Measurements from ENCODE around the gene TICRR.
A peak's percentile ranks its signal among the peaks of the same experiment; 100 is the strongest.
"Not testable (repeated sequence)": the region's sequence is repeated elsewhere in the genome, so short reads cannot be mapped to it uniquely, and the experiment has no call there.

The TICRR gene

DNA sequence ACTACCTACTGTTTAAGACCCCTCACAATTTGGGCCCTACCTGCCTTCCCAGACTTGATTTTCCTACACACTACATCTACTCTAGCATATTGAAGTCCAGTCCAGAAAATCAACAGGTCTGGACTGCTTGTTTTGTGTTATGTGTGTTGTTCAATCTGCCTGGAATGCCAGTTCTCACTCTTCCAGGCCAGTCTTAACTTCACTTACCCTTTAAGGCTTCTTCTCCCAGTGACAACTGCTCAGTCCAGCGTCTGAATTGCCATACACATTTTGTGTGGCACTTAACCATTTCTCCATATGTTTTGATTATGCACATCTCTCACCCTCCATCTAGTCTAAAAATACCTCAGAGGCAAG is 1.1 kb downstream of the TICRR start:
- ATAC-seq (replicated peaks; ENCODE audit: extremely low read depth, poor library complexity, severe bottlenecking) (no peak), DNase-seq (ENCODE audit: low spot score in 2 of 2) (no peak)
- Mint-ChIP-seq H3K4me3 (peak overlapping the region; percentile 68), H3K4me1 (peaks cover 10% of the 10 kb centered on the region), H3K36me3 (ENCODE audit: insufficient read depth) (peaks cover 6% of the 10 kb centered on the region), H3K27me3 (peaks cover 12% of the 10 kb centered on the region), H3K27ac (ENCODE audit: low read depth) (no peak overlapping the region), H3K9me3 (no peaks in the 10 kb centered on the region)

DNA sequence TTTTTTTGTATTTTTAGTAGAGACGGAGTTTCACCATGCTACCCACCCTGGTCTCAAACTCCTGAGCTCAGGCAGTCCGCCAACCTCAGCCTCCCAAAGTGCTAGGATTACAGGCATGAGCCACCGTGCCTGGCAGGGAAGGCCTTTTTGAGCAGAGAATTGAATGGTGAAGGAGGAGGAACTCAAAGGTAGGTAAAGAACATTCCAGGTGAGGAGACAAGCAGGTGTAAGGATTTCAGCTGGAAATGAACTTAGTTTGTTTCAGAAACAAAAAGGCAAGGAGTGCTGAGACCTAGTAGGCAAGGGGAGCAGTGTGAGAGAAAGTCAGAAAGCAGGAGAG is 2.5 kb downstream of the TICRR start:
- no peak for ATAC-seq (replicated peaks; ENCODE audit: extremely low read depth, poor library complexity, severe bottlenecking)
- Mint-ChIP-seq H3K4me3 (no peak overlapping the region), H3K27me3 (no peaks in the 10 kb centered on the region), H3K4me1 (peaks cover 10% of the 10 kb centered on the region), H3K9me3 (no peaks in the 10 kb centered on the region), H3K27ac (ENCODE audit: low read depth) (no peak overlapping the region), H3K36me3 (ENCODE audit: insufficient read depth) (peaks cover 6% of the 10 kb centered on the region)
- DNase-seq (ENCODE audit: low spot score in 2 of 2): no peak

GRCh38 chr15:89578146-89578545 is 2.9 kb downstream of the TICRR start:
- no peak for ATAC-seq (replicated peaks; ENCODE audit: extremely low read depth, poor library complexity, severe bottlenecking)
- H3K4me3 Mint-ChIP-seq: no peak overlapping the region
- no peak for DNase-seq (ENCODE audit: low spot score in 2 of 2)
- peaks cover 10% of the 10 kb centered on the region for H3K4me1 Mint-ChIP-seq
- no peak overlapping the region for H3K27ac Mint-ChIP-seq (ENCODE audit: low read depth)
- H3K27me3 Mint-ChIP-seq: no peaks in the 10 kb centered on the region
- peaks cover 6% of the 10 kb centered on the region for H3K36me3 Mint-ChIP-seq (ENCODE audit: insufficient read depth)
- no peaks in the 10 kb centered on the region for H3K9me3 Mint-ChIP-seq

DNA sequence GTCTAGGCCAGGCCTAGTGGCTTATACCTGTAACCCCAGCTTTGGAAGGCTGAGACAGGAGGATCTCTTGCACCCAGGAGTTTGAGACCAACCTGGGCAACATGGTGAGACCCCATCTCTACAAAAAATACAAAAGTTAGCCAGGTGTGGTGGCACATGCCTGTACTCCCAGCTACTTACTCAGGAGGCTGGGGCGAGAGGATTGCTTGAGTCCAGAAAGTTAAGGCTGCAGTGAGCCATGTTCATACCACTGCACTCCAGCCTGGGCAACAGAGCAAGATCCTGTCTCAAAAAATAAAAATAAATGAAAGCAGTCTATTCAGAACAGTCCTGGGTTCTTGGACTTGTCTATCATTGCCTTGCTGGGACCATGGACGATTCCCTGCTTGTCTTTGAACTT is 5.5 kb downstream of the TICRR start:
- H3K27ac Mint-ChIP-seq (ENCODE audit: low read depth); H3K4me3 Mint-ChIP-seq; DNase-seq (ENCODE audit: low spot score in 2 of 2); ATAC-seq (replicated peaks; ENCODE audit: extremely low read depth, poor library complexity, severe bottlenecking); H3K36me3 Mint-ChIP-seq (ENCODE audit: insufficient read depth); H3K27me3 Mint-ChIP-seq; H3K9me3 Mint-ChIP-seq: not testable (repeated sequence)
- H3K4me1 Mint-ChIP-seq: peaks cover 10% of the 10 kb centered on the region

DNA sequence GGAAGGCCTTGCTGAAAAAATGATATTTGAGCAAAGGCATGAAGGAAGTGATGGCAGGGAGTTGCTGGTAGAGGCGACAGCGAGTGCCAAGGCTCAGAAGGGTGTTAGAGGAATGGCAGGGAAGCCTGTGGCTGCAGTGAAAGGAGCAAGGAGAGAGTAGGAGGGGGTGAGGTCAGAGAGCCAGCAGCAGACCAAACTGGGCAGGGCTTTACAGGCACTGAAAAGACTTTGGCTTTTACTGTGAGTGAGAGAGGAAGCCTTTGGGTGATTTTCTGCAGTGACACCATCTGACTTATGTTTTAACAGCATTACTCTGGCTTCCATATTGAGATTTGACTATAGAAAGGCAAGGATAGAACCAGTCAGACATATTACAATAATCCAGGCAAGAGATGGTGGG is 11.4 kb downstream of the TICRR start:
- H3K27me3 Mint-ChIP-seq: no peaks in the 10 kb centered on the region
- H3K4me3 Mint-ChIP-seq: no peak overlapping the region
- no peaks in the 10 kb centered on the region for H3K36me3 Mint-ChIP-seq (ENCODE audit: insufficient read depth)
- no peak overlapping the region for H3K27ac Mint-ChIP-seq (ENCODE audit: low read depth)
- H3K9me3 Mint-ChIP-seq: no peaks in the 10 kb centered on the region
- no peaks in the 10 kb centered on the region for H3K4me1 Mint-ChIP-seq
- ATAC-seq (replicated peaks; ENCODE audit: extremely low read depth, poor library complexity, severe bottlenecking) (no peak), DNase-seq (ENCODE audit: low spot score in 2 of 2) (no peak)

DNA sequence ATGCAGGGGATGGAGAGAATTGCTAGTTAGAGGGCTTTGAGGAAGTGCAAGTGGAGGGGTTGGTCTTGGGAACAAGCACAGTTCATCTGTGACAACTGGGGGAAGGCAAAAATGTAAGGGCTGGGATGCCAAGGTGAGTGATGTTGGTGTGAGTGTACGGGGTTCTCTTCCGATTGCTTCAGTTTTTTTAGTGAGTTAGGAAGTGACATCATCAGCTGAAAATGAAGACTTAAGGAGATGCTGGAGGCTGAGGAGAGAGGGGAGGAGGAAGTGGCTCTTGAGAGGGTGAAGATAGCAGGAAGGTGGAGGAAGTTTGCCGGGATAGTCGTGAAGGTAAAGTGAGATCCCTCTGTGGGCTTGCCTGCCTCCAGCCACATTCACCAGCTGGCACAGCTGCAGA is 12.7 kb downstream of the TICRR start:
- Mint-ChIP-seq H3K27me3 (no peaks in the 10 kb centered on the region), H3K9me3 (no peaks in the 10 kb centered on the region), H3K27ac (ENCODE audit: low read depth) (no peak overlapping the region), H3K36me3 (ENCODE audit: insufficient read depth) (no peaks in the 10 kb centered on the region), H3K4me3 (no peak overlapping the region), H3K4me1 (no peaks in the 10 kb centered on the region)
- DNase-seq (ENCODE audit: low spot score in 2 of 2) (no peak), ATAC-seq (replicated peaks; ENCODE audit: extremely low read depth, poor library complexity, severe bottlenecking) (no peak)

GRCh38 chr15:89591834-89592233 is 16.6 kb downstream of the TICRR start:
- Mint-ChIP-seq H3K9me3 (no peaks in the 10 kb centered on the region), H3K27ac (ENCODE audit: low read depth) (no peak overlapping the region), H3K27me3 (no peaks in the 10 kb centered on the region), H3K36me3 (ENCODE audit: insufficient read depth) (no peaks in the 10 kb centered on the region), H3K4me1 (no peaks in the 10 kb centered on the region), H3K4me3 (no peak overlapping the region)
- ATAC-seq (replicated peaks; ENCODE audit: extremely low read depth, poor library complexity, severe bottlenecking): no peak
- no peak for DNase-seq (ENCODE audit: low spot score in 2 of 2)

GRCh38 chr15:89593018-89593417 is 17.7 kb downstream of the TICRR start:
- Mint-ChIP-seq H3K4me1 (no peaks in the 10 kb centered on the region), H3K4me3 (no peak overlapping the region), H3K36me3 (ENCODE audit: insufficient read depth) (peaks cover 1% of the 10 kb centered on the region), H3K9me3 (no peaks in the 10 kb centered on the region), H3K27me3 (no peaks in the 10 kb centered on the region), H3K27ac (ENCODE audit: low read depth) (no peak overlapping the region)
- ATAC-seq (replicated peaks; ENCODE audit: extremely low read depth, poor library complexity, severe bottlenecking): no peak
- DNase-seq (ENCODE audit: low spot score in 2 of 2): no peak

- Mint-ChIP-seq H3K27ac (ENCODE audit: low read depth) (no peak overlapping the region), H3K36me3 (ENCODE audit: insufficient read depth) (peaks cover 1% of the 10 kb centered on the region), H3K4me1 (no peaks in the 10 kb centered on the region), H3K4me3 (no peak overlapping the region), H3K9me3 (no peaks in the 10 kb centered on the region), H3K27me3 (no peaks in the 10 kb centered on the region)
- ATAC-seq (replicated peaks; ENCODE audit: extremely low read depth, poor library complexity, severe bottlenecking) (no peak), DNase-seq (ENCODE audit: low spot score in 2 of 2) (no peak)
Measured at GRCh38 chr15:89599021-89599420, 23.8 kb downstream of the TICRR start.

- no peak overlapping the region for H3K4me3 Mint-ChIP-seq
- peaks cover 19% of the 10 kb centered on the region for H3K9me3 Mint-ChIP-seq
- DNase-seq (ENCODE audit: low spot score in 2 of 2) (no peak), ATAC-seq (replicated peaks; ENCODE audit: extremely low read depth, poor library complexity, severe bottlenecking) (no peak)
- no peak overlapping the region for H3K27ac Mint-ChIP-seq (ENCODE audit: low read depth)
- no peaks in the 10 kb centered on the region for H3K27me3 Mint-ChIP-seq
- H3K4me1 Mint-ChIP-seq: no peaks in the 10 kb centered on the region
- peaks cover 4% of the 10 kb centered on the region for H3K36me3 Mint-ChIP-seq (ENCODE audit: insufficient read depth)
Measured at GRCh38 chr15:89611317-89611716, 36.0 kb downstream of the TICRR start.

DNA sequence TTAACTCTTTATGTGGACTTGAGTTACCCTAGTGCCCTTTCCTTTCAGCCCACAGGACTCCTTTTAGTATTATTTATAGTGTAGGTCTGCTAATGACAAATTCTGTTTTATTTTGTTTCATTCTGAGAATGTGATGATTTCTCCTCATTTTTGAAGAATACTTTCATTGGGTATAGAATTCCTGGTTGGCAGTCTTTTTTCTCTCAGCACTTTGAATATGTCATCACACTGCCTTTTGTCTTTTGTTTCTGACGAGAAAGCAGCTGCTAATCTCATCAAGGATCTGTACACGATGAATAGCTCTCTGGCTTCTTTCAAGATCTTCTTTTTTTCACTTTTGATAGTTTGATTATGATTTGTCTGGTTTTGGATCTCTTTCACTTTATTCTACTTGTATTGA is 37.8 kb downstream of the TICRR start:
- no peak overlapping the region for H3K27ac Mint-ChIP-seq (ENCODE audit: low read depth)
- H3K27me3 Mint-ChIP-seq: no peaks in the 10 kb centered on the region
- no peak overlapping the region for H3K4me3 Mint-ChIP-seq
- DNase-seq (ENCODE audit: low spot score in 2 of 2): no peak
- peaks cover 19% of the 10 kb centered on the region for H3K9me3 Mint-ChIP-seq
- no peaks in the 10 kb centered on the region for H3K4me1 Mint-ChIP-seq
- H3K36me3 Mint-ChIP-seq (ENCODE audit: insufficient read depth): peaks cover 4% of the 10 kb centered on the region
- ATAC-seq (replicated peaks; ENCODE audit: extremely low read depth, poor library complexity, severe bottlenecking): no peak

- Mint-ChIP-seq H3K27me3 (no peaks in the 10 kb centered on the region), H3K27ac (ENCODE audit: low read depth) (no peak overlapping the region), H3K4me1 (no peaks in the 10 kb centered on the region), H3K9me3 (peaks cover 19% of the 10 kb centered on the region), H3K36me3 (ENCODE audit: insufficient read depth) (peaks cover 4% of the 10 kb centered on the region), H3K4me3 (no peak overlapping the region)
- ATAC-seq (replicated peaks; ENCODE audit: extremely low read depth, poor library complexity, severe bottlenecking) (no peak), DNase-seq (ENCODE audit: low spot score in 2 of 2) (no peak)
Measured at GRCh38 chr15:89614164-89614563, 38.9 kb downstream of the TICRR start.

GRCh38 chr15:89615135-89615534 is 39.9 kb downstream of the TICRR start:
- Mint-ChIP-seq H3K9me3 (peaks cover 19% of the 10 kb centered on the region), H3K27ac (ENCODE audit: low read depth) (no peak overlapping the region), H3K4me3 (no peak overlapping the region), H3K27me3 (no peaks in the 10 kb centered on the region), H3K36me3 (ENCODE audit: insufficient read depth) (peaks cover 4% of the 10 kb centered on the region), H3K4me1 (no peaks in the 10 kb centered on the region)
- no peak for DNase-seq (ENCODE audit: low spot score in 2 of 2)
- no peak for ATAC-seq (replicated peaks; ENCODE audit: extremely low read depth, poor library complexity, severe bottlenecking)

- H3K27me3 Mint-ChIP-seq: no peaks in the 10 kb centered on the region
- H3K4me1 Mint-ChIP-seq: no peaks in the 10 kb centered on the region
- ATAC-seq (replicated peaks; ENCODE audit: extremely low read depth, poor library complexity, severe bottlenecking): no peak
- no peak overlapping the region for H3K4me3 Mint-ChIP-seq
- H3K27ac Mint-ChIP-seq (ENCODE audit: low read depth): no peak overlapping the region
- no peak for DNase-seq (ENCODE audit: low spot score in 2 of 2)
- H3K36me3 Mint-ChIP-seq (ENCODE audit: insufficient read depth): peaks cover 4% of the 10 kb centered on the region
- peaks cover 19% of the 10 kb centered on the region for H3K9me3 Mint-ChIP-seq
Measured at GRCh38 chr15:89616228-89616627, 41.0 kb downstream of the TICRR start.
